Suprapubic skin (tissue), 4 donors: ENCODE results near the gene MOCS3. TPM values are rescaled to one million over a fixed set of nuclear protein-coding genes. Genes with fewer than 3 reads are reported as not detected.

Experiments
- DNase-seq, 2 donors: peaks; one replicate each; pipeline ENCODE4 v3.0.0-alpha.2; 2019; ENCODE audit warnings: low spot score in 2 of 2
- H3K27ac ChIP-seq: fragments of 200-600 bp; sonication (generic); one replicate; pipeline ENCODE4 v1.5.1; 2019
- H3K27me3 ChIP-seq: fragments of 200-600 bp; sonication (generic); one replicate; pipeline ENCODE4 v1.5.1; 2019
- H3K36me3 ChIP-seq: fragments of 200-600 bp; sonication (generic); one replicate; pipeline ENCODE4 v1.5.1; 2019
- H3K4me1 ChIP-seq: fragments of 200-600 bp; sonication (generic); one replicate; pipeline ENCODE4 v1.5.1; 2019
- H3K4me3 ChIP-seq: fragments of 200-600 bp; sonication (generic); one replicate; pipeline ENCODE4 v1.5.1; 2019; ENCODE audit warnings: mild to moderate bottlenecking
- H3K9me3 ChIP-seq: fragments of 200-600 bp; sonication (generic); one replicate; pipeline ENCODE4 v1.5.1; 2019
- EP300 ChIP-seq: sonication (generic); formaldehyde crosslinking; IDR thresholded peaks from one replicate; pipeline ENCODE4 v1.6.1; 2017; ENCODE audit warnings: antibody characterized with exemption
- POLR2A ChIP-seq, 2 donors: fragments of 450-650 bp; IDR thresholded peaks; one replicate each; pipeline ENCODE4 v1.6.1; 2017; ENCODE audit warnings: antibody characterized with exemption in 2 of 2, mild to moderate bottlenecking in 2 of 2, moderate library complexity in 2 of 2
- POLR2AphosphoS5 ChIP-seq, 3 donors: sonication (generic); formaldehyde crosslinking; IDR thresholded peaks; one replicate each; pipeline ENCODE4 v1.6.1; 2017; ENCODE audit warnings: antibody characterized with exemption in 3 of 3
- WGBS: methylation state at CpG from one replicate; pipeline ENCODE4 v1.1.5; 2018; 5-methylcytosine and 5-hydroxymethylcytosine counted together
- total RNA-seq, 4 donors: library from RNA; depleted of rRNA; stranded (reverse); fragments of >200 nt; gene quantifications; one replicate each; pipeline ENCODE4 v1.1.0, GENCODE V29; 2016
- TF ChIP-seq, protein P1 (sequence below), 2 donors: fragments of 200-600 bp in 1 of 2; fragments of 450-650 bp in 1 of 2; sonication (generic) in 1 of 2; IDR thresholded peaks; one replicate each; pipeline ENCODE4 v1.5.1; 2016 to 2019; ENCODE audit warnings: antibody characterized with exemption in 2 of 2, mild to moderate bottlenecking in 1 of 2, moderate library complexity in 1 of 2

The MOCS3 gene
- total RNA-seq, 4 donors from 2014 or later, result 4.5 to 7.4 (median 6.5) TPM

DNA sequence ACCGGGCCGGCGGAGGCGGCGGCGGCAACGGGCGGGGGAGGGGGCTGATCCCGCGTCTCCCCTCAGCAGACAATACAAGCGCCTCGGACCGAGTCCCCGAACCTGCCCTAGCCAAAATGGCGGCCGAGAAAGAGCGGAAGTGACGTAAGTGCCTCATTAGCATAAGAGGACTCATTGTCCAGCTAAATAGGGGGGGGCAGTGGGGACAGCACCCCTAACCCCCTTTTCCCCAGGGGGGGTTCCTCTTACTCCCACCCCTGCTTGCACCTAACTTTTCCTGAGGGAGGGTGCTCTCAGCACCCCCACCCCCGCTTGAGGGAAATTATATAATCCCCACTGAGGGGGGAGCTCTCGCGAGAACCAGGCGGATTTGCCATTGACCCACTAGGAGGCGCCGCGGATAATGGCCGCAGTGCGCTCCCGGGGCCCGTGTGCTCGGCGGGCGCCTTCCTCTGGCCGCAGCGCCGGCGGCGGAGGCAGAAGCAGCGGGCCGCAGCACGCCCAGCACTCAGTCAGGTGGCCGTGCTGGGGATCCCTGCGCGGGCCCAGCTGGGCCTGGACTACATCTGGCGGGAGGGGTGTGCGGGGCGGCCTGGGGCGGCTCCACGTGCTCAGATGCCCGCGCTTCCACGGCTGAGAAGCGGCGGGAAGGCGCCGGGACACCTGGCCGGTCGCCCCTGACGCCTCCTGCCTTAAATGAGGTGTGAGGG lies 27.2 kb upstream of the MOCS3 start, which contains the start of gene ADNP:
ADNP (minus strand) TSS at position 132 of the 710 bp plus-strand sequence. CDS start 27,441 bp downstream, outside the sequence.
- peak; percentile 93 to 95 for DNase-seq
- H3K36me3 ChIP-seq, result peaks cover 31% of the 10 kb centered on the region
- no peaks in the 10 kb centered on the region for H3K9me3 ChIP-seq
- WGBS, result 0% methylated on average over 10 of the region's 58 CpGs
- no peaks in the 10 kb centered on the region for H3K27me3 ChIP-seq
- peaks cover 38% of the 10 kb centered on the region for H3K4me1 ChIP-seq
- peak within 1 kb of the TSS; percentile 100 for H3K27ac ChIP-seq
- peak within 1 kb of the TSS; percentile 93 for H3K4me3 ChIP-seq
- TF ChIP-seq POLR2AphosphoS5 (IDR thresholded peaks at IDR 0.05) (peak in 2 of 3 donors; percentile 96 to 98), POLR2A (IDR thresholded peaks at IDR 0.05) (peak; percentile 21 to 68), EP300 (no peak)
- TF ChIP-seq, protein P1, sequence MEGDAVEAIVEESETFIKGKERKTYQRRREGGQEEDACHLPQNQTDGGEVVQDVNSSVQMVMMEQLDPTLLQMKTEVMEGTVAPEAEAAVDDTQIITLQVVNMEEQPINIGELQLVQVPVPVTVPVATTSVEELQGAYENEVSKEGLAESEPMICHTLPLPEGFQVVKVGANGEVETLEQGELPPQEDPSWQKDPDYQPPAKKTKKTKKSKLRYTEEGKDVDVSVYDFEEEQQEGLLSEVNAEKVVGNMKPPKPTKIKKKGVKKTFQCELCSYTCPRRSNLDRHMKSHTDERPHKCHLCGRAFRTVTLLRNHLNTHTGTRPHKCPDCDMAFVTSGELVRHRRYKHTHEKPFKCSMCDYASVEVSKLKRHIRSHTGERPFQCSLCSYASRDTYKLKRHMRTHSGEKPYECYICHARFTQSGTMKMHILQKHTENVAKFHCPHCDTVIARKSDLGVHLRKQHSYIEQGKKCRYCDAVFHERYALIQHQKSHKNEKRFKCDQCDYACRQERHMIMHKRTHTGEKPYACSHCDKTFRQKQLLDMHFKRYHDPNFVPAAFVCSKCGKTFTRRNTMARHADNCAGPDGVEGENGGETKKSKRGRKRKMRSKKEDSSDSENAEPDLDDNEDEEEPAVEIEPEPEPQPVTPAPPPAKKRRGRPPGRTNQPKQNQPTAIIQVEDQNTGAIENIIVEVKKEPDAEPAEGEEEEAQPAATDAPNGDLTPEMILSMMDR (IDR thresholded peaks at IDR 0.05), result peak; percentile 65 to 70

DNA sequence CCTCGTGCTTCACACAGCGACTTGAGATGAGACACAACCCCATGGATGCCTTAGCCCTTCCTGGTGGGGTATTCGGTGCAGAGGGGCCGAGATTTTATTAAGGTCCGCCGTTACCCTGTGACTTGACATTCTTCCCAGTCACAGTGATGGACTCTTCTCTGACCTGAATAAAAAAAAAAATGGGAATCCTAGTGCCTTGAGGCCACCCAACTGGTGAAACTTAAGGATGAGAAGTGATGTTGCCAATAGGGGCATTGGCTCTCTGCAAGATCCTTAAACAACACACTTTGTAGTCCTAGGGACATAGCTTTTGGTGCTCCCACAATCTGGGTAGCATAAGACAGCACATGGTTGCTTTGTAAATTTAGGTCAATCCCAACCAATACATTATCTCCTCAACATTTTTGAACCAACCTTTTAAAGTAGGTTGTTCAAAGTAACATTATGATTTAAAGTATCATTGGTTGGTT lies 26.6 kb upstream of the MOCS3 start:
- H3K36me3 ChIP-seq, result peaks cover 36% of the 10 kb centered on the region
- TF ChIP-seq POLR2AphosphoS5 (IDR thresholded peaks at IDR 0.05), result no peak
- no peak for TF ChIP-seq POLR2A (IDR thresholded peaks at IDR 0.05)
- TF ChIP-seq EP300, result no peak
- no peak for DNase-seq
- peak overlapping the region; percentile 100 for H3K27ac ChIP-seq
- H3K9me3 ChIP-seq, result no peaks in the 10 kb centered on the region
- 60% methylated on average over 4 of the region's 6 CpGs for WGBS
- H3K4me3 ChIP-seq, result peak overlapping the region; percentile 93
- H3K27me3 ChIP-seq, result no peaks in the 10 kb centered on the region
- peaks cover 33% of the 10 kb centered on the region for H3K4me1 ChIP-seq

DNA sequence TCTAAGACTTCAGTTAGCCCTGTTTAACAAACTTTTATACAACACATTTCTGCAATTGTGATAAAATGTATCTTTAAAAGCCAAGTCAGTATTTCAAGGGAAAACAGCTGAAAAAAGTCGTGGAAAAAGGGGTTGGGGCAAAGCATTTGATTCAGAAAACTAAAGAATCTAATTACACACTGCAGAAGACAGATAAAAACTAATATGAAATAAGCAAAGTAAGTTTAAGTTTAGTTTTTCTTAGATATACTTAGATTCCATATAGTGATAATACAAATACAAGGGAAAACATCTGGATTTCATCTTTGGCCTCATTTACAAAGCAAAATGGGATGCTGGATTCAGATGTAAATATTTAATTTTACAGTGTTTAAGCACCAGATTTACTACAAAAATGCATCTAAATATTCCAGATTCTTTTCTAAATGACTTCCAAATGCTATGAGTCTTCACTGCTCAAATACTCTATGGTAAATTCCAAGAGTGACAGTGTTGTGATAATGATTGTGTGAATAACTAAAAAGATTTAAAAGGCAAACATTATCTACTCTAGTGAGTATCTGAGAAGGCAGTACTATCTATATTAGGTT lies 25.8 kb upstream of the MOCS3 start:
- DNase-seq, result no peak
- Histone ChIP-seq H3K4me1 (peaks cover 25% of the 10 kb centered on the region), H3K4me3 (no peak overlapping the region), H3K36me3 (peaks cover 33% of the 10 kb centered on the region), H3K9me3 (no peaks in the 10 kb centered on the region), H3K27me3 (no peaks in the 10 kb centered on the region), H3K27ac (no peak overlapping the region)
- 54% methylated on average over 1 of the region's 1 CpG for WGBS
- TF ChIP-seq POLR2A (IDR thresholded peaks at IDR 0.05), result no peak
- no peak for TF ChIP-seq EP300
- TF ChIP-seq, protein P1 (IDR thresholded peaks at IDR 0.05), result no peak
- no peak for TF ChIP-seq POLR2AphosphoS5 (IDR thresholded peaks at IDR 0.05)

DNA sequence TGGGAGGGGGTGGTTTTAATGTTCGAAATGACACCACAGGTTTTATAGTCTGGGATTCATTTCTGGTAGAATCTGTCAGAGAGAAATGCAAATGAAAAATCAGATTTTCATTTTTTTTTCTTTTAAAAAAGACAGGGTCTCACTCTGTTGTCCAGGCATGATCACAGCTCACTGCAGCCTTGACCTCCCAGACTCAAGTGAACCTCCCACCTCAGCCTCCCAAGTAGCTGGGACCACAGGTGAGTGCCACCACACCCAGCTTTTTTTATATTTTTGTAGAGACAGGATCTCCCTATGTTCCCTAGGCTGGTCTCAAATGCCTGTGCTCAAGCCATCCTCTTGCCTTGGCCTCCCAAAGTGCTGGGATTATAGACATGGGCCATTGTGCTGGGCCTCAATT lies 25.0 kb upstream of the MOCS3 start:
- 82% methylated on average over 1 of the region's 1 CpG for WGBS
- H3K36me3 ChIP-seq, result peaks cover 40% of the 10 kb centered on the region
- TF ChIP-seq, protein P1 (IDR thresholded peaks at IDR 0.05), result no peak
- TF ChIP-seq EP300 (no peak), POLR2A (IDR thresholded peaks at IDR 0.05) (no peak), POLR2AphosphoS5 (IDR thresholded peaks at IDR 0.05) (no peak)
- no peak overlapping the region for H3K4me3 ChIP-seq
- H3K9me3 ChIP-seq, result no peaks in the 10 kb centered on the region
- peaks cover 19% of the 10 kb centered on the region for H3K4me1 ChIP-seq
- H3K27ac ChIP-seq, result no peak overlapping the region
- H3K27me3 ChIP-seq, result no peaks in the 10 kb centered on the region
- no peak for DNase-seq

DNA sequence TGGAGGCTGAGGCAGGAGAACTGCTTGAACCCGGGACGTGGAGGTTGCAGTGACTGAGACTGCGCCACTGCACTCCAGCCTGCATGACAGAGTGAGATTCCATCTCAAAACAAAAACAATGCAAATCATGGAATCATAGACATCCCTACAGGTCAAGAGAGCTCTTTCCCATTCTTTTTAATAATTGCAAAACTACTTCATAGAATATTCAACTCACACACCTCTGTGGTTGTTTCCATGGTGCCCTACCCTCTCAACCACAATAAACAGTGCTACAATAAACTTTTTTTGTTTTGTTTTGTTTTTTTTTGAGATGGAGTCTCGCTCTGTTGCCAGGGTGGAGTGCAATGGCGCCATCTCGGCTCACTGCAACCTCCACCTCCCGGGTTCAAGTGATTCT lies 15.5 kb upstream of the MOCS3 start:
- Histone ChIP-seq H3K4me3 (no peak overlapping the region), H3K4me1 (no peaks in the 10 kb centered on the region), H3K9me3 (no peaks in the 10 kb centered on the region), H3K36me3 (peaks cover 94% of the 10 kb centered on the region), H3K27me3 (no peaks in the 10 kb centered on the region), H3K27ac (no peak overlapping the region)
- no peak for DNase-seq
- TF ChIP-seq POLR2AphosphoS5 (IDR thresholded peaks at IDR 0.05) (no peak), POLR2A (IDR thresholded peaks at IDR 0.05) (no peak), EP300 (no peak)
- TF ChIP-seq, protein P1 (IDR thresholded peaks at IDR 0.05), result no peak
- WGBS, result 98% methylated on average over 7 of the region's 7 CpGs
